NOMO-1 treated with DMSO at 0.1 percent for 48 hours (cell line): ENCODE results near the gene TRIM31.

Experiments
- DNase-seq: peaks from one replicate; lab custom pipeline; 2025; ENCODE audit not compliant: unreplicated experiment; lab: John Stamatoyannopoulos, UW

Gene TRIM31

GRCh38 chr6:30087876-30088275 lies 25.0 kb downstream of the TRIM31 start:
- no peak for DNase-seq

- no peak for DNase-seq
These were observed 35.7 kb downstream of the TRIM31 start for GRCh38 chr6:30077218-30077617.

GRCh38 chr6:30075790-30076732 lies 36.8 kb downstream of the TRIM31 start:
- DNase-seq = no peak

- no peak for DNase-seq
These were observed 37.6 kb downstream of the TRIM31 start, which contains the start of gene RNF39 for GRCh38 chr6:30075094-30075789. Gene RNF39, minus strand, starts transcription at chr6:30075769. Its CDS starts 184 bp downstream, at chr6:30075585.

GRCh38 chr6:30074331-30075093 lies 38.4 kb downstream of the TRIM31 start:
- DNase-seq = no peak

- DNase-seq = no peak
These were observed 39.2 kb downstream of the TRIM31 start for GRCh38 chr6:30073489-30074235.

GRCh38 chr6:30071858-30072257 lies 41.0 kb downstream of the TRIM31 start:
- DNase-seq = no peak

- DNase-seq = no peak
These were observed 41.6 kb downstream of the TRIM31 start for GRCh38 chr6:30071081-30071818.

- DNase-seq = no peak
These were observed 45.3 kb downstream of the TRIM31 start for GRCh38 chr6:30067460-30068139.

GRCh38 chr6:30066577-30067459 lies 46.1 kb downstream of the TRIM31 start, which contains the start of gene PPP1R11:
Gene PPP1R11, plus strand, starts transcription at chr6:30067198. Its CDS starts 213 bp downstream, at chr6:30067411.
- DNase-seq = peak; percentile 100

GRCh38 chr6:30066082-30066481 lies 46.8 kb downstream of the TRIM31 start:
- DNase-seq = no peak

- no peak for DNase-seq
These were observed 49.6 kb downstream of the TRIM31 start for GRCh38 chr6:30063315-30063714.

- DNase-seq = no peak
These were observed 50.3 kb downstream of the TRIM31 start for GRCh38 chr6:30062471-30063178.

- DNase-seq = no peak
These were observed 50.9 kb downstream of the TRIM31 start for GRCh38 chr6:30061858-30062458.

- DNase-seq = peak; percentile 95
These were observed 51.6 kb downstream of the TRIM31 start, which contains the start of gene POLR1H for GRCh38 chr6:30061092-30061857. Gene POLR1H, plus strand, starts transcription at chr6:30061265. Its CDS starts 260 bp downstream, at chr6:30061525.

- peak; percentile 60 for DNase-seq
These were observed 52.2 kb downstream of the TRIM31 start for GRCh38 chr6:30060606-30061091.
